Tibial nerve (tissue), 3 donors: ENCODE results near the gene HTT.

Experiments
- CTCF ChIP-seq, 5 experiments: fragments of 200-600 bp in 3 of 5; fragments of 450-650 bp in 2 of 5; sonication (generic) in 3 of 5; IDR thresholded peaks; one replicate each; pipeline ENCODE4 v1.5.1; 2016 to 2019; ENCODE audit warnings: antibody characterized with exemption in 5 of 5, mild to moderate bottlenecking in 3 of 5, moderate library complexity in 2 of 5
- POLR2A ChIP-seq, 2 donors: fragments of 450-650 bp; IDR thresholded peaks; one replicate each; pipeline ENCODE4 v1.6.1; 2017; ENCODE audit warnings: antibody characterized with exemption in 2 of 2, mild to moderate bottlenecking in 2 of 2, moderate library complexity in 2 of 2

DNA sequence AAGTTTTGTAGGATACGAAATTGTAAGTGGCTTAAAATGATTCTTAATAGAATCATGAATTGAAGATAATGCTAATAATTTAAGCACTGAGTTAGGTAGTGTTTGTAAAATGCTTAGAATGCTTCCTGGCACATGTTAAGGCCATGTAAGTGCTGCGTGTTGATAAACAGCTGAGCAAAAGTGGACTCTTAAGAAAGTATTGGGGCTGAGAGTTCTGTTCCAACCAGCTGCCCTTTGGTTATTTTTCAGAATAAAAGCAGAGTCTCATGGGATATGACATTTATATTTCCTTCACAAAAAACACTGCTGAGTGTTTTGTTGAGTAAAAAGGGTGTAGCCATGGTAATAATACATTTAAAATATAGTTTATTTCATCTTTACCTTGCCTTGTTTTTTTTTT lies 42.5 kb downstream of the HTT start:
- TF ChIP-seq CTCF (IDR thresholded peaks at IDR 0.05) (no peak), POLR2A (IDR thresholded peaks at IDR 0.05) (no peak)
